Endothelial cell (in vitro differentiated cells): ENCODE results near the gene EBF3. TPM values are rescaled to one million over a fixed set of nuclear protein-coding genes. Genes with fewer than 3 reads are reported as not detected.

Experiments
- DNase-seq: peaks from one replicate; pipeline ENCODE4 v3.0.0; 2021; ENCODE audit warnings: low spot score
- H3K27ac Mint-ChIP-seq: one replicate; pipeline ENCODE4 v1.8.0; 2021; ENCODE audit warnings: mixed read lengths, inconsistent platforms; ENCODE audit not compliant: unreplicated experiment
- H3K27me3 Mint-ChIP-seq: one replicate; pipeline ENCODE4 v1.8.0; 2021; ENCODE audit warnings: mild to moderate bottlenecking, moderate library complexity, mixed read lengths, inconsistent platforms; ENCODE audit not compliant: unreplicated experiment
- H3K36me3 Mint-ChIP-seq: one replicate; pipeline ENCODE4 v1.8.0; 2021; ENCODE audit warnings: mild to moderate bottlenecking, low read depth, mixed read lengths, inconsistent platforms; ENCODE audit not compliant: unreplicated experiment
- H3K4me1 Mint-ChIP-seq: one replicate; pipeline ENCODE4 v1.8.0; 2021; ENCODE audit warnings: mild to moderate bottlenecking, mixed read lengths, inconsistent platforms; ENCODE audit not compliant: unreplicated experiment
- H3K4me3 Mint-ChIP-seq: one replicate; pipeline ENCODE4 v1.8.0; 2021; ENCODE audit warnings: mild to moderate bottlenecking, mixed read lengths, inconsistent platforms; ENCODE audit not compliant: unreplicated experiment
- H3K9me3 Mint-ChIP-seq: one replicate; pipeline ENCODE4 v1.8.0; 2021; ENCODE audit warnings: mixed read lengths, inconsistent platforms; ENCODE audit not compliant: unreplicated experiment
- total RNA-seq: library from RNA; stranded (reverse); fragmentation: NEBNext Ultra II Directional; extraction: Animal tissue kit (Norgen Biotek cat#: 25700); gene quantifications from one replicate; pipeline ENCODE4 v1.2.1, GENCODE V29; 2021; ENCODE audit not compliant: unreplicated experiment
- TF ChIP-seq, protein P1 (sequence below): fragments of 200-600 bp; sonication (generic); IDR thresholded peaks from one replicate; pipeline ENCODE4 v1.5.0; 2021; ENCODE audit warnings: antibody characterized with exemption; ENCODE audit not compliant: unreplicated experiment

The EBF3 gene
- total RNA-seq, 1 donor from 2014 or later = 1.3 TPM

- no peak overlapping the region for H3K4me3 Mint-ChIP-seq
- no peaks in the 10 kb centered on the region for H3K36me3 Mint-ChIP-seq
- H3K27ac Mint-ChIP-seq = no peak overlapping the region
- DNase-seq = no peak
- peaks cover 2% of the 10 kb centered on the region for H3K27me3 Mint-ChIP-seq
- TF ChIP-seq, protein P1, sequence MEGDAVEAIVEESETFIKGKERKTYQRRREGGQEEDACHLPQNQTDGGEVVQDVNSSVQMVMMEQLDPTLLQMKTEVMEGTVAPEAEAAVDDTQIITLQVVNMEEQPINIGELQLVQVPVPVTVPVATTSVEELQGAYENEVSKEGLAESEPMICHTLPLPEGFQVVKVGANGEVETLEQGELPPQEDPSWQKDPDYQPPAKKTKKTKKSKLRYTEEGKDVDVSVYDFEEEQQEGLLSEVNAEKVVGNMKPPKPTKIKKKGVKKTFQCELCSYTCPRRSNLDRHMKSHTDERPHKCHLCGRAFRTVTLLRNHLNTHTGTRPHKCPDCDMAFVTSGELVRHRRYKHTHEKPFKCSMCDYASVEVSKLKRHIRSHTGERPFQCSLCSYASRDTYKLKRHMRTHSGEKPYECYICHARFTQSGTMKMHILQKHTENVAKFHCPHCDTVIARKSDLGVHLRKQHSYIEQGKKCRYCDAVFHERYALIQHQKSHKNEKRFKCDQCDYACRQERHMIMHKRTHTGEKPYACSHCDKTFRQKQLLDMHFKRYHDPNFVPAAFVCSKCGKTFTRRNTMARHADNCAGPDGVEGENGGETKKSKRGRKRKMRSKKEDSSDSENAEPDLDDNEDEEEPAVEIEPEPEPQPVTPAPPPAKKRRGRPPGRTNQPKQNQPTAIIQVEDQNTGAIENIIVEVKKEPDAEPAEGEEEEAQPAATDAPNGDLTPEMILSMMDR = no peak
- H3K9me3 Mint-ChIP-seq = no peaks in the 10 kb centered on the region
- peaks cover 5% of the 10 kb centered on the region for H3K4me1 Mint-ChIP-seq
Measured at GRCh38 chr10:129867631-129868179, 96.4 kb downstream of the EBF3 start.

- no peaks in the 10 kb centered on the region for H3K9me3 Mint-ChIP-seq
- H3K27ac Mint-ChIP-seq = no peak overlapping the region
- peaks cover 5% of the 10 kb centered on the region for H3K4me1 Mint-ChIP-seq
- DNase-seq = no peak
- TF ChIP-seq, protein P1 = no peak
- H3K4me3 Mint-ChIP-seq = no peak overlapping the region
- H3K27me3 Mint-ChIP-seq = peaks cover 2% of the 10 kb centered on the region
- no peaks in the 10 kb centered on the region for H3K36me3 Mint-ChIP-seq
Measured at GRCh38 chr10:129866894-129867293, 97.2 kb downstream of the EBF3 start.

DNA sequence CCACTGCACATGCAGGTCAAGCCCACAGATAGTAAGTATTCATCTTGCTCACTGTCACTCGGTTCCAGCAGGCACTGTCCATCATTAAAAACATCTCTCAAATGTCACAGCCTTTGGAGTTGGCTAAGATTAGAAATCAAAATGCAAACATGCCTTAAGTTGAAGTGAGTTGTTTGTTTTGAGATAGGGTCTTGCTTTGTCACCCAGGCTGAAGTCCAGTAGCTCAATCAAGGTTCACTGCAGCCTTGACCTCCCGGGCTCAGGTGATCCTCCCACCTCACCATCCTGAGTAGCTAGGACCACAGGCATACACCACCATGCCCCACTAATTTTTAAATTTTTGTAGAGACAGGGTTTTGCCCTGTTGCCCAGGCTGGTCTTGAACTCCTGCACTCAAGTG, 98.1 kb downstream of the EBF3 start:
- Mint-ChIP-seq H3K4me3 (no peak overlapping the region), H3K4me1 (no peaks in the 10 kb centered on the region), H3K9me3 (no peaks in the 10 kb centered on the region), H3K27me3 (peaks cover 2% of the 10 kb centered on the region), H3K36me3 (no peaks in the 10 kb centered on the region), H3K27ac (no peak overlapping the region)
- no peak for DNase-seq
- TF ChIP-seq, protein P1 = no peak

GRCh38 chr10:129865413-129865812, 98.7 kb downstream of the EBF3 start:
- Mint-ChIP-seq H3K27me3 (peaks cover 2% of the 10 kb centered on the region), H3K4me3 (no peak overlapping the region), H3K4me1 (no peaks in the 10 kb centered on the region), H3K27ac (no peak overlapping the region), H3K36me3 (no peaks in the 10 kb centered on the region), H3K9me3 (no peaks in the 10 kb centered on the region)
- TF ChIP-seq, protein P1 = no peak
- DNase-seq = no peak

DNA sequence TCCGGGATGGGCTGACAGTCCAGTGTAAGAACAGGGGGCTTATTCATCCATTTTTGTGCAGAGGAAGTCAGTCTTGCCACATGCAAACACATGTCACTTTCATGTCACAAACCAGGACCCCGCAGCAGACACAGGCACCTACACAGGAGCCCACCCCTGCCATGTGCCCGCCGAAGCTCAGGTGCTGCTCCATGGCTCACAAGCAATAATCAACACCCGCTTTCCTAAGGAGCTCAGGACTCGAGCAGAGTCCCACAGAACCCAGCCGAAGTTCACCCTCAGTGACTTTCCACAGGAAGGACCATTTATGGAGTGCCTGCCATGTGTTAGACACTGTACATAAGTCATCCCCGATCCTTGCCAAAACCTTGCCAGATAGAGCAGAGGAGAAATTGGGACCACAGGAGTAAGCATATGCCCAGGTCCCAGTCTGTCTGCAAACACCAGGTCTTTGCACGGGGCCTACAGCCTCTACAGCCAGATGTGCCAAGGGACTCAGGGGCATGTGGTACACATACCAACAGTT, 99.4 kb downstream of the EBF3 start:
- no peaks in the 10 kb centered on the region for H3K4me1 Mint-ChIP-seq
- H3K27ac Mint-ChIP-seq = no peak overlapping the region
- TF ChIP-seq, protein P1 = no peak
- DNase-seq = no peak
- no peak overlapping the region for H3K4me3 Mint-ChIP-seq
- H3K27me3 Mint-ChIP-seq = no peaks in the 10 kb centered on the region
- no peaks in the 10 kb centered on the region for H3K36me3 Mint-ChIP-seq
- no peaks in the 10 kb centered on the region for H3K9me3 Mint-ChIP-seq
